GM12872 (cell line): ENCODE measurements around the gene PFDN4.

Experiments used
- CTCF ChIP-seq: IDR thresholded peaks from 3 replicates; pipeline ENCODE4 v1.5.1; 2011; ENCODE audit warnings: low read depth, mild to moderate bottlenecking, low read length, moderate library complexity; ENCODE audit not compliant: insufficient read depth

Gene PFDN4

DNA sequence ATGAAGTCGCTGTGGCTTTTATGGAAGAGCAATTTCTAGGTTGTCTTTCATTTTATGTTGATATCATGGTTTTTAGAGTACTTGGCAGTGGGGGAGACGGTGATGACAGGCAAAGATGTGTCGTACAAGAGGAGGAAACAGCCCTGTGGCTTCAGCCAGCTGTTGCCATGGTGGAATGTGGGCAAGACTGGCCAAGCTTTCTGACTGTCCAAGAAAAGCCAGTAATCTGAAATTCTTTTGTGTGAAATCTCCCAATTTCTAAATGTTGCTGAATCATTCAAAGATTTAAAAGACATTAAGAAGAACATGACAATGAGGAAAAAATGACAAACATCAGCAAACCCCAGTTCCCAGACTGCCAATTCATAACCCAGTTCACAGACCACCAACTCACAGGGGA lies 23.1 kb downstream of the PFDN4 start:
- TF ChIP-seq CTCF: no peak

DNA sequence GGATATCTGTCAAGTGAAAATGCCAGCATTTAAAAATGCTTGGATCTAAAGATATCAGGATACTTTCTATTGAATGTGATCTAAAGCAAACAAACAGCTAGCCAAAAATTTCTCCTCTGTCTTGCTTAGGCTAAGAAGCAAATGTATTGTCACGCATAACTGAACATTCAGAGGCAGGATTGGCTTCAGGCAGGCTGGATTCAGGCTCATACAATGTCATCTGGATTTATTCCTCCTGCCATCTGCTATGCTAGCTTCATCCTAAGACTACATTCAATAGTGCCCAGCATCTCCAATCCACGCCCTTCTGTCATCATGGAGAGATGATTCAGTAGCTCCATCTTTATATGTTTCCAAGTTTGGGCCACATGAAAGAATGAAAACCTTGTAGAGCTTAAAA lies 27.1 kb downstream of the PFDN4 start:
- no peak for TF ChIP-seq CTCF

- TF ChIP-seq CTCF: no peak
These were observed 29.4 kb downstream of the PFDN4 start for GRCh38 chr20:54237116-54237943.

DNA sequence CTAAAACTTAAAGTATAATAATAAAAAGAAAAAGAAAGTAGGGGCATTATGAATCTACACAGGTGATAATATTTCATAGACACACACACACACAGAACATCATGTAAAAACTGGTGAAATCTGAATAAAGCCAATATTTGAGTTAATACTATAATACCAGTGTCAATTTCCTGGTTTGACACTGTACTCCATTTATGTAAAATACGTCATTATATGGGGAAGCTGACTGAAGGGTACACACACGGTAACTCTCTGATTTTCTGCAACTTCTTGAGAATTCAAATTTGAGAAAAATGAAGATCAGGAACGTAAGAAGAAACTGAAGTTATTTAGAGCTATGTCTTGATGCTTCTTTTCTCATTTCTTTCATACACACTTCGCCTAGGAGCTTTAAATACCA lies 36.2 kb downstream of the PFDN4 start:
- no peak for TF ChIP-seq CTCF

GRCh38 chr20:54250691-54251090 lies 42.8 kb downstream of the PFDN4 start:
- TF ChIP-seq CTCF: no peak

GRCh38 chr20:54251096-54251495 lies 43.2 kb downstream of the PFDN4 start:
- TF ChIP-seq CTCF: no peak

GRCh38 chr20:54254596-54254995 lies 46.7 kb downstream of the PFDN4 start:
- no peak for TF ChIP-seq CTCF
